NT2/D1 (cell line): ENCODE data around the gene CLSTN2.

ENCODE experiments used
- SUZ12 ChIP-seq: IDR thresholded peaks from 2 replicates; pipeline ENCODE4 v1.6.1; 2011; ENCODE audit not compliant: insufficient read length, insufficient read depth; ENCODE audit errors: extremely low read depth
- YY1 ChIP-seq: IDR thresholded peaks from 2 replicates; pipeline ENCODE4 v1.6.1; 2011; ENCODE audit not compliant: insufficient read length, insufficient read depth
- ZNF274 ChIP-seq: IDR thresholded peaks from 2 replicates; pipeline ENCODE4 v1.6.1; 2011; ENCODE audit warnings: mild to moderate bottlenecking, low read depth, low read length

DNA sequence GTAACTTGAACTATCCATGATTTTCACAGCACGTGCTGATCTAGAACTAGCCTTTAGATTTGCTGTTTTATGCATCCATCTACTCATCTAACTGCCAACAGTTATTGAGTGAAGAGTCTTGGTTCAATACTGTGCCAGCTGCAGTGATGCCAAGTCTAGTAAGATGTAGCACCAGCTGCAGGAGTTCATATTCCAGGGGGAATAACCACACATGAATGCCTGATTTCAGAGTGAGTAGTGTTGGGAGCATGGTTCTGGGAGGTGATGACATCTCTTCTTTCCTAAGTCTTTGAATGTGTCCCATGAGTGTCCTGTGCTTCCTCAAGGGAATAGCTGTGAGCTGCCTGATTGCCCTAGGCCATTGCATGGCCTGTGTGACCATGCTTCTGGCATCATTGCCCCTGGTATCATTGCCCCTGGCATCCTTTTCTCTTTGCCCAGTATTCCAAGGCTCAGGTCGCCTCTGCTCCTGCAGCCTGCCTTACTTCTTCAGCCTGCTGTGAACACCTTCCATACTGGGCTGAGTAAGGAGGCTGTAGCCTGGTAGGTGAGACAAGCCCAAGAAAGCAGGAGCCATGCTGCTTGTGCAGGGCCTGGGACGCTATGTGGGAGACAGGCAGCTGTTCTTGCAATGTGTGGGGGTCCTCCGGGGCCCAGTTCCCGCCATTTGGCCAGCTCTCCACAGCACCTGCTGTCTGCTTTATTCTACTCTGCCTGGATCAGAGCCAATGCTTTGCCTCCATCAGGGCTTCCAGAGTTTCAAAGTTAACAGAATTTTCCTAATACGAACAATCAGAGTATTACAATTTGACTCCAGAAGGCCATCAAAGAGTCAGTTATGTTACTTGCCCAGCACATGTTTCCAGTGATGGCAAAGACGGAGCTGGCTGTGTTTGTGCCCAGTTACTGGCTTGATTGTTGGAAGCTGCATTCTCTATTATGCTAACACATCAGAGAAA lies 73.2 kb downstream of the CLSTN2 start:
- TF ChIP-seq SUZ12 (no peak), ZNF274 (no peak), YY1 (no peak)
